HAP-1 (cell line): ENCODE data around the gene USP24.

Experiments
- DNase-seq, 2 experiments: peaks; one replicate each; pipeline ENCODE4 v3.0.0-alpha.2; 2016 to 2020; ENCODE audit warnings: low spot score in 2 of 2
- H3K27me3 ChIP-seq: fragments of 250-450 bp; sonication (Bioruptor Pico); 2 replicates; pipeline ENCODE4 v1.5.1; 2020; ENCODE audit warnings: low read depth, mild to moderate bottlenecking, moderate library complexity
- H3K36me3 ChIP-seq: fragments of 250-450 bp; sonication (Bioruptor Pico); replicated peaks from 2 replicates; pipeline ENCODE4 v1.5.1; 2020; ENCODE audit warnings: mild to moderate bottlenecking
- H3K4me1 ChIP-seq: fragments of 250-450 bp; sonication (Bioruptor Pico); 2 replicates; pipeline ENCODE4 v1.5.1; 2020; ENCODE audit warnings: mild to moderate bottlenecking
- H3K4me3 ChIP-seq: fragments of 250-450 bp; sonication (Bioruptor Pico); 2 replicates; pipeline ENCODE4 v1.5.1; 2020; ENCODE audit warnings: mild to moderate bottlenecking, moderate library complexity
- H3K9me3 ChIP-seq: fragments of 250-450 bp; sonication (Bioruptor Pico); 2 replicates; pipeline ENCODE4 v1.5.1; 2020; ENCODE audit warnings: mild to moderate bottlenecking, moderate library complexity
- in situ Hi-C: fragments of 300-500 bp; cut with MboI; formaldehyde crosslinking; loops from 3 replicates; pipeline ENCODE4 v1.14.3; 2020; ENCODE audit warnings: low sequenced_read_pairs, inconsistent platforms, mixed read lengths

USP24 gene

DNA sequence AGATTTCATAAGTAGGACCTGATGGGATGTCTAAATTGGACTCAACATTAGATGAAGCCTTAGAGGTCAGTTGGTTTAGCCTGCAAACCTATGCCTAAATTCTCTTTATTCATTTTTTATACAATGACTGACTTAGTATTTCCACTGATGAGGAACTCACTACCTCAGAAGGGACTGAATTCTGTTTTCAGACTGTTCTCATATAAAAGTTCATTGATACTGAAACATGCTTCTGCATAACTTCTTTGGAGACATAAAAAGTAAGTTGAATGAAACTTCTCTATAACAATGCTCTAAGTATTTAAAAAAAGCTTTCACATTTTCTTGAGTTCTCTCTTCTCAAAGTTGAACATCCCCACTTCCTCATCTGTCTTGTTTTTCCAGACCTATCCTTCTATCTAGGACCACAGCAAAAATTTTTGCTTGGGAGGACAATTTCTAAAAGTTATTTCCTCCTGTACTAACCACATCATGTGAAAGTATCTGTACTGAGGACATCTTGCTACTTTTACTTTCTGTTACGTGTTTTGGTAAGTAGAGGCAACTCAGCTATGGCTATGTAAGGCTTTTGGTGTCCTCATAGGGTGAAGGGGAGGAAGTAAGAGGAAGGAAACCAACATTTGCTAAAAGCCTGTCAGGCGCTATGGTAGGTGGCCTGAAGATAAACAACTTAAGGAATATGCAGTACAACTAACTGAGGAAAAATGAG lies 64.1 kb downstream of the USP24 start:
- Histone ChIP-seq H3K36me3 (peaks cover 30% of the 10 kb centered on the region), H3K4me3 (no peak overlapping the region), H3K9me3 (no peaks in the 10 kb centered on the region), H3K27me3 (no peaks in the 10 kb centered on the region), H3K4me1 (no peaks in the 10 kb centered on the region)
- in situ Hi-C loops = no loop called here
- DNase-seq = no peak

DNA sequence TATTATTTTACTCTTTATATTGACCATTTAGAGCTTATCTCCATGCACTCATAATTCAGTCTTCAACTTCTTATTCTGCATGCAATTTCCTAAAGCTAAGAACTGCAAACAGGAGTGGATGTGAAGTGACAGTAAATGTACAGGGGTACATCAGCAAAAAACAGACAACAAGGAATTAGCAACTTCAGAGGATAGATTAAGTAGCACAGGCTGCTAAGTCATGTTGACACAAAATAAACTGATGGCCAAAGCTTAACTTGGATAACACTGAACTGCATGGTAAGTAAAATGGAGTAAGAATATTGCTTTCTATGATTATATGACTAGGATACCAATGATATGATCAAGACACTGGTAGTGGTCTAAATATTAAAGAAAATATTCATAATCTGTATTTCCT lies 66.5 kb downstream of the USP24 start:
- Histone ChIP-seq H3K4me3 (no peak overlapping the region), H3K36me3 (peaks cover 33% of the 10 kb centered on the region), H3K27me3 (no peaks in the 10 kb centered on the region), H3K4me1 (no peaks in the 10 kb centered on the region), H3K9me3 (no peaks in the 10 kb centered on the region)
- in situ Hi-C loops = no loop called here
- no peak for DNase-seq

DNA sequence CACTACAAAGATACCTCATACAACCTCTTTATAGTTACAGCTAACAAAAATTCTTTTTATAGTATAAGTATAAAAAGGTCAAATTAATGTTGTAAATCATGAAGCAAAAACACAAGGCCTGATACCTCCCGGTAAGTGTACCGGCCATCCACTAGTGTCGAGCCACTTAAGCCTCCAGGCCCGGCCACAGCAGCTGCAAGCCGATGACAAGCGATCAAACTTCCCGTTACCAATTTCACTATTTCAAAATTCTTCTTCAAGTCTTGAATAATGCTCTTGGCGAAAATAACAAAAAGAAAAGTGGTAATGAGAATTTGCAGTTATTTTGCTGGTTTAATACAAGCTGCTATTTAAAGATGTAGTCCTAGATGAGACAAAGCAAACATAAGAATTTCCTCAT lies 67.6 kb downstream of the USP24 start:
- H3K4me1 ChIP-seq = no peaks in the 10 kb centered on the region
- in situ Hi-C loops = no loop called here
- no peaks in the 10 kb centered on the region for H3K27me3 ChIP-seq
- H3K4me3 ChIP-seq = no peak overlapping the region
- peaks cover 30% of the 10 kb centered on the region for H3K36me3 ChIP-seq
- no peak for DNase-seq
- no peaks in the 10 kb centered on the region for H3K9me3 ChIP-seq

DNA sequence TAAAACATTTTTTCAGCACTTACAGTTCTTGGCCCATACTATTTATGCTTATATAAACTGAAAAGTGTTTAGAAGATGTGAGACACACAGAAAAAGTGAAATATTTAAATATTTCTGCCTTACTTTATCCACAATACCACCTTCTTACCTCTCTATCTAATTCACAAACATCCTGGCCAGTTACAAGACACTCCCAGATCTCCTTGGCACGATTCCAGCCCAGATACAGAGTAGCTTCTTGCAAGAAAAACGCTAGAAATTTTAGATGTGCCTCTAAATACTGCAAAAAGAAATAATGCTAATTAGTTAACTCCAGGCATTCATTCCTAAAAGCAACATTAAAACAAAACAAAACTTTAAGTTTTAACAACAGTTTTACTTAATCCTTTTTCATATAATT lies 68.4 kb downstream of the USP24 start:
- peaks cover 33% of the 10 kb centered on the region for H3K36me3 ChIP-seq
- no peaks in the 10 kb centered on the region for H3K27me3 ChIP-seq
- no peaks in the 10 kb centered on the region for H3K4me1 ChIP-seq
- peak in 1 of 2 experiments; percentile 29 for DNase-seq
- no peaks in the 10 kb centered on the region for H3K9me3 ChIP-seq
- in situ Hi-C loops = no loop called here
- H3K4me3 ChIP-seq = no peak overlapping the region

DNA sequence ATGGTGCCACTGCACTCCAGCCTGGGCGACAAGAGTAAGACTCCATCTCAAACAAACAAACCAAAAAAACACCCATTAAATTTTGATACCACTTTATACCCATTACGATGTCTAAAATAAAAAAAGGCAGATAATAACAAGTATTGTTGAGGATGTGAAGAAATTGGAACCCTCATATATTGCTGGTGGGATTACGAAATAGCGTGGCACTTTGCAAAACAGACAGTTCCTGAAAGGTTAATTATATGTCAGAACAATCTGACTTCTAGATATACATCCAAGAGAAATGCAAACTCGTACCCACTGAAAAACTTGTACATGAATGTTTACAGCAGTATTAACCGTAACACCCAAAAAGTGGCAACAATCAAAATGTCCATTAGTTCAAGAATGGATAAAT lies 70.3 kb downstream of the USP24 start:
- in situ Hi-C loops = loop anchor here (5.0 kb wide), 1 partner anchor 132 kb away; no protein-coding TSS in a partner anchor
- H3K4me3 ChIP-seq = no peak overlapping the region
- peaks cover 6% of the 10 kb centered on the region for H3K4me1 ChIP-seq
- H3K27me3 ChIP-seq = no peaks in the 10 kb centered on the region
- H3K9me3 ChIP-seq = no peaks in the 10 kb centered on the region
- peaks cover 41% of the 10 kb centered on the region for H3K36me3 ChIP-seq
- DNase-seq = no peak

DNA sequence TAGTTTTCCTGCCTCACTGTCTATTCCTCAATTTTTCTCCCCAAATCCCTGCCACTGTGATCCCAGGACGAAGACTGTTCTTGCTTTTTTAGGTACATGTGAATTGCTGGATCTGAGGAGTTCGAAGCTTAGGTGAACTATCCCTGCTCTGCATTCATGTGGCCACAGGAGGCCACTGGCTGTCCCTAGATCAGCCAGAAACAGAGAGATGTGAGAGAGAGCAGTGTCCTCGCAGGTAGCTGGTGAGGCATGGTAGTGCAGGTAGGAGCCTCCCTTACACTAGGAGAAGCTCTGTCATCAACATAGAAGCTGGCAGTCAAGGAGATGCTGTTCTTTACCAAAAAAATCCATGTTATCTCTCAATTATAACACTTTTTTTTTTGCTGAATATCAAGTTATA lies 71.5 kb downstream of the USP24 start:
- no peaks in the 10 kb centered on the region for H3K27me3 ChIP-seq
- no peak overlapping the region for H3K4me3 ChIP-seq
- peaks cover 6% of the 10 kb centered on the region for H3K4me1 ChIP-seq
- no peak for DNase-seq
- H3K9me3 ChIP-seq = no peaks in the 10 kb centered on the region
- peaks cover 49% of the 10 kb centered on the region for H3K36me3 ChIP-seq
- in situ Hi-C loops = loop anchor here (5.0 kb wide), 1 partner anchor 134 kb away; no protein-coding TSS in a partner anchor

DNA sequence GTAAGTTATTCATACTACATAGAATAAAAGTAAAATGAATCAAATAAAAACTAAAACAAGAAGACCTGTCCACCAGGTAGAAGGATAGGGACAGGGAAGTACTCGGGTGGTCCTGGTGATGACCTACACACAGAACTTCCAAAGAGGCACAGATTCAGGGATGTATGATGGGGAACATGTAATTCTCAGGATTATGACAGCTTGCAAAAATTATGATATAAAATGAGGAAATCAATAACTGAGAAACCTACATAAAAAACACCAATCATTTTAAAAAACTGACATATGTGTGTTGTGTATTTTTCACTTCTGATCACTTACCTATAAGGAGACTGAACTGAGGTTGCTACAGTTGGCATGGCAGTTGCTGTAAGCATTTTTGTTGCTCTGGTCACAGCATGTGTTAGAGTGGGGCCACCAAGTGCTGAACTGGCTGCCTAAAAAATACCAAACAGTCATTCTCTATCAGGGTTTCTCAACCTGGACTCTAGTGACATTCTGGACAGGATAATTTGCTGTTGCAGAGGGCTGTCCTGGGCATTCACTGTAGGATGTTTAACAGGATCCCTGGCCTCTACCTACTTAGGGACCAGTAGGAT lies 73.8 kb downstream of the USP24 start:
- DNase-seq = no peak
- H3K4me3 ChIP-seq = no peak overlapping the region
- H3K27me3 ChIP-seq = no peaks in the 10 kb centered on the region
- in situ Hi-C loops = loop anchor here (5.0 kb wide), 1 partner anchor 136 kb away; no protein-coding TSS in a partner anchor
- peaks cover 63% of the 10 kb centered on the region for H3K36me3 ChIP-seq
- no peaks in the 10 kb centered on the region for H3K9me3 ChIP-seq
- peaks cover 6% of the 10 kb centered on the region for H3K4me1 ChIP-seq

DNA sequence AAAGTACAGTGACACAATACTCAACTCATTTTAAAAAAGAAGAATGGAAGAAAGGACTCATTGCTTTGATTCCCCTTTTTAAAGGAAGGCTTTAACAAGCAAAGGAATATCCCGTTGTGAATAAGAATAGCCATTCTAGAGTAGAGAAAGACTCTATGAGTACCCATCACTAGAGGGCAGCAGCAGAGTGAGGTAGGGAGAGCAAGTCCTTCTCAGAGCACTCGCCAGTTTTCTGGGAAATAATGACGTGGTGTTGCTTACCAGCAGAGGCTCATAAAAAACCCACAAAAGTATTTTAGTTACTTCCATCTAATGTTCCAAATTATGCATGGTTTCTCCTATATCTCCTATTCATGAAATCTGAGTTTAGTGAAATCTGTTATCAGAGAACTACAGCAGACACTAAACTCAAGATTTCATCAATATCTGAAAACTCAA lies 74.6 kb downstream of the USP24 start:
- Histone ChIP-seq H3K4me1 (peaks cover 6% of the 10 kb centered on the region), H3K9me3 (no peaks in the 10 kb centered on the region), H3K4me3 (no peak overlapping the region), H3K36me3 (peaks cover 65% of the 10 kb centered on the region), H3K27me3 (no peaks in the 10 kb centered on the region)
- DNase-seq = peak; percentile 87 to 95
- in situ Hi-C loops = loop anchor here (5.0 kb wide), 1 partner anchor 137 kb away; no protein-coding TSS in a partner anchor

DNA sequence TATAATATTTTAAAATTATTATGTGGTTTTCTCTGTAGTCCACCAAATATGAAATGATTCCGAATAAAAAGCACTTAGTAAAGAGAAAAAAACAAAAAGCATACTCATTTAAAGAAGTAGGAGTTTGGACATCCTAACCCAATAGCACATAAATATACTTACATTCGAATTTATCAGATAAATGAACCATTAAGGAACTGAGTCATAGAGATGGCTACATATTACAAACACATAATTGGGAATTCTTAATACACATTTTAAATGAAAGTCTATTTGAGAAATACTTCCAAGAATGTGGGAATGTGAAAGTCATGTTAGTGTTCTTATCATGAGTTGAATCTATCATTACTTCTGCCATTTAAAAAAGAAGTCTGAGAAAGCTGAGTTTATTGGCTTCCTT lies 75.0 kb downstream of the USP24 start:
- Histone ChIP-seq H3K9me3 (no peaks in the 10 kb centered on the region), H3K4me1 (peaks cover 6% of the 10 kb centered on the region), H3K36me3 (peaks cover 68% of the 10 kb centered on the region), H3K27me3 (no peaks in the 10 kb centered on the region), H3K4me3 (no peak overlapping the region)
- in situ Hi-C loops = loop anchor here (5.0 kb wide), 1 partner anchor 137 kb away; no protein-coding TSS in a partner anchor
- no peak for DNase-seq

DNA sequence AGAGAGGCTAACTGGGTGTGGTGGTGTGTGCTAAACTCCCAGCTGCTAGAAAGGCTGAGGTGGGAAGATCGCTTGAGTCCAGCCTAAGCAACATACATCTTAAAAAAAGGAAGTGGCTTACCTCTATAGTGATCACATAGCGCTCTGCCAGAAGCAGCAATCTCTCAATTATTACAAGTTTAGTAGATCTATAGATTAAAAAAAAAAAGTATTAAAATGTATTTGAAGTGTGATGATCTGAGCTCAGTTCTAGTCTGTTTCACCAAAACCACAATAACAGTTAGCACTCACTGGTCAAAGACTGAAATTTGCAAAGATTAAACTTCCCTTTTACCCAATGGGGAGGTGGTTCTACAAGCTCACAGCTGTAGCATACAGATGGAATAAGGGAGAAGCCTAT lies 76.3 kb downstream of the USP24 start:
- Histone ChIP-seq H3K36me3 (peaks cover 69% of the 10 kb centered on the region), H3K4me3 (no peak overlapping the region), H3K27me3 (no peaks in the 10 kb centered on the region), H3K4me1 (peaks cover 6% of the 10 kb centered on the region), H3K9me3 (no peaks in the 10 kb centered on the region)
- no peak for DNase-seq
- in situ Hi-C loops = no loop called here

DNA sequence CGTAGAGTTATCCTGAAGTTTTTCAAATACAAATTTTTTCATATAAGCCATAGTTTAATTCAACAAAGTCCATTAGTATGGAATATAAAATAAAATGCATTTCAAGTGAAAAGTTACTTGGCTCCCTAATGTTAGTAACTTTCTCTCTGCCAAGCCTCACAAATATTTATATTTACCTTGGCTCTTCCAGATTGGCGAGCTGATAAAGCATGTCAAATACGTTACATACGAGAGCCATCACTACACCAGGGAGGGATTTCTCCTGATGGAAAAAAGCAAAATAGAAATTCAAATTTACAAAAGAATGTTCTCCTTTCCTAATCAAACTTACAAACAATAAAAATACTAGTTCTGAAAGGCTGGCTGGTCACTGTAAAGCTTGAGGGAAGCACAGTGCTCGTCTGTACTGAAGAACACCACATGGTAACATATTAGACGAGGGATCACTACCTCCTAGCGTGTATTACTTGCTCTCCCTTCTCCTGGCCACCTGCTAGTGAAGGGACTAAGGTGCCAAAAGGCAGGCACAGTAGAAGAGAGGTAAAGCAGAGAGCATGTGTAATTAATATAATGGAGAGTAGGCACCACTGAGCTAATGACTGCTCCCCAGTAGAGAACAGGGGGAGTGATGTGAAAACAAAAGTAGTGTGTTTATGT lies 80.9 kb downstream of the USP24 start:
- Histone ChIP-seq H3K9me3 (no peaks in the 10 kb centered on the region), H3K36me3 (peaks cover 91% of the 10 kb centered on the region), H3K27me3 (no peaks in the 10 kb centered on the region), H3K4me1 (no peaks in the 10 kb centered on the region), H3K4me3 (no peak overlapping the region)
- DNase-seq = no peak
- in situ Hi-C loops = no loop called here

DNA sequence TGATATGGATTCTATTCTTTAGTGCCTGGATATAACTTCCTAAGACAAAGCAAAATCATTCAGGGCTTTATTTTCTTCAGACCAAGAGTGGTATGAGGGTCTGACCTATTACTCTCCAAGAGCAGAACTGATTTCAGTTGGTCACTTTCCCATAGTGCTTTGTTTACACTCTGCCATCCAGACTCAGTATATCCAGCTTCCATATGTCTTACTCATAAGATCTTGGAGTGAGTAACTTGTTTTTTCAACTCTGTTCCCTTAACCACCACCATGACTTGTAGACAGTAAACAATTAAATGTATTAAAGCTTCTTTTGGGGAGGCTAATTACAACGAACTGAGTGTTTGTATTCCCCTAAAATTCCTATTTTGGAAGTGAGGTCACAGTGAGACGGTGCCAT lies 83.4 kb downstream of the USP24 start:
- in situ Hi-C loops = no loop called here
- no peak for DNase-seq
- peaks cover 81% of the 10 kb centered on the region for H3K36me3 ChIP-seq
- H3K27me3 ChIP-seq = no peaks in the 10 kb centered on the region
- no peak overlapping the region for H3K4me3 ChIP-seq
- no peaks in the 10 kb centered on the region for H3K4me1 ChIP-seq
- H3K9me3 ChIP-seq = no peaks in the 10 kb centered on the region

DNA sequence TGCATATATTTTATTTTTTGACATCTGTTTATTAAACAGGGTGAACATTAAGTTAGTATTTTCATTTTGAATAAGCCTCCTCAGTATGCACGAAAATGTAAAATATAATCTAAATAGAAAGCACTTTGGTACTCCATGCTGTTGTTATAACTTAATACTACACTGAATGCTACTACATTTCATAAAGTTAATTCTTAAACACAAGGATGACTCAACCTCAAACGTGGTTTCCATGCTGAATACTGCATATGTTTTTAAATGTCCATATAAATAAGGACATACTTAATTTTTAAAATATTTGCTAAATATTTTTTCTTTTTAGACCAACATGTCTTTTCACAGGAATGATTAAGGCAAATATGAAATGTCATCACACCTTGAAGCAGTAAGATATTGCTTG lies 83.9 kb downstream of the USP24 start:
- no peak overlapping the region for H3K4me3 ChIP-seq
- H3K36me3 ChIP-seq = peaks cover 79% of the 10 kb centered on the region
- no peak for DNase-seq
- H3K27me3 ChIP-seq = no peaks in the 10 kb centered on the region
- in situ Hi-C loops = no loop called here
- no peaks in the 10 kb centered on the region for H3K4me1 ChIP-seq
- H3K9me3 ChIP-seq = no peaks in the 10 kb centered on the region

DNA sequence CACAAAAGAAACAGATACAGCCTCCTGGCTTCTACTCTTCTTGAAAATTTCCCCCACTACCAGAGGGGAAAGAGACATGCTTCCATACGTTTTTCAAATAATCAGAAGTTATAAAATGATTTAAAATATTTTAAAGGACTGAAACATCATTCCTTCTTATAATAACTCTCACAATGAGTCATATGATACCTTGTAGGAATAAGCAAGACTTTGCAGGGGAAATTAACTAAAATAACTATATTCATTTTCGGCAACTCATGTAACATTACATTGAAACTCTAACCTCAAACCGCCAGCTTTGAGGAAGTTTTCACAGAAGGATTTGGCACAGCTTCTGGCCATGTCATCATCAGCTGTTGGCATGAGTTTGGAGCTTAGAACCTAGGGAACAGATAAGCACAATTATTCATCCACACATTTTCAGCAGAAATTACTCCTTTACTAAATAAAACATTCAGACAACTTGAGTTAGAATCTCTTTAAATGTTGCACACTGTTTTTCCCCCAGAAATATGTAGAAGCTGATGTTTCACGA lies 85.9 kb downstream of the USP24 start:
- Histone ChIP-seq H3K27me3 (no peaks in the 10 kb centered on the region), H3K4me1 (no peaks in the 10 kb centered on the region), H3K9me3 (no peaks in the 10 kb centered on the region), H3K36me3 (peaks cover 72% of the 10 kb centered on the region), H3K4me3 (no peak overlapping the region)
- DNase-seq = no peak
- in situ Hi-C loops = no loop called here
